ELR (cell line): ENCODE results near the gene CARS2.
"Not testable (repeated sequence)": the region's sequence is repeated elsewhere in the genome, so short reads cannot be mapped to it uniquely, and the experiment has no call there.

Source experiments
- DNase-seq: peaks from one replicate; pipeline ENCODE4 v3.0.0-alpha.2; 2015; ENCODE audit warnings: low read depth

The CARS2 gene

GRCh38 chr13:110616103-110617101 lies 89.5 kb downstream of the CARS2 start:
- peak; percentile 74 for DNase-seq

GRCh38 chr13:110615322-110616102 lies 90.4 kb downstream of the CARS2 start, which contains the start of gene NAXD:
Gene NAXD (plus strand): TSS chr13:110615545. CDS start chr13:110615602, 57 bp downstream.
- DNase-seq: peak; percentile 97

- no peak for DNase-seq
Measured at GRCh38 chr13:110615005-110615321, 91.0 kb downstream of the CARS2 start.

GRCh38 chr13:110610955-110611595 lies 94.8 kb downstream of the CARS2 start:
- no peak for DNase-seq

GRCh38 chr13:110607675-110608224 lies 98.2 kb downstream of the CARS2 start:
- DNase-seq: no peak

GRCh38 chr13:110606281-110606680 lies 99.6 kb downstream of the CARS2 start:
- not testable (repeated sequence) for DNase-seq

GRCh38 chr13:110605132-110605531 lies 100.8 kb downstream of the CARS2 start:
- no peak for DNase-seq

- no peak for DNase-seq
Measured at GRCh38 chr13:110600980-110601379, 104.9 kb downstream of the CARS2 start.

GRCh38 chr13:110600261-110600819 lies 105.6 kb downstream of the CARS2 start:
- no peak for DNase-seq

GRCh38 chr13:110597041-110597689 lies 108.8 kb downstream of the CARS2 start:
- no peak for DNase-seq

- peak; percentile 73 for DNase-seq
Measured at GRCh38 chr13:110593430-110594130, 112.3 kb downstream of the CARS2 start.

- peak; percentile 67 for DNase-seq
Measured at GRCh38 chr13:110592665-110593064, 113.3 kb downstream of the CARS2 start.
